Thoracic aorta (tissue), 2 donors: Measurements from ENCODE around the gene MPDZ. TPM values are rescaled to one million over a fixed set of nuclear protein-coding genes. Genes with fewer than 3 reads are reported as not detected.

Source experiments
- ATAC-seq: fragments of 150-250 bp; one replicate; pipeline ENCODE4 v1.8.0; 2017; ENCODE audit warnings: low read depth; ENCODE audit not compliant: insufficient number of reproducible peaks, low FRiP score
- DNase-seq: peaks from one replicate; pipeline ENCODE4 v3.0.0-alpha.2; 2020; ENCODE audit warnings: low spot score
- H3K27ac ChIP-seq, 2 donors: fragments of 200-600 bp; sonication (generic); 1 replicate in 1 of 2; 2 replicates in 1 of 2; pipeline ENCODE4 v1.5.1; 2016; ENCODE audit warnings: mild to moderate bottlenecking in 2 of 2, moderate library complexity in 2 of 2
- H3K27me3 ChIP-seq: fragments of 200-600 bp; sonication (generic); replicated peaks from 2 replicates; pipeline ENCODE4 v1.6.0; 2016; ENCODE audit warnings: mild to moderate bottlenecking; ENCODE audit not compliant: insufficient read depth
- H3K36me3 ChIP-seq: fragments of 200-600 bp; sonication (generic); one replicate; pipeline ENCODE4 v1.5.1; 2016
- H3K4me1 ChIP-seq, 2 donors: fragments of 200-600 bp; sonication (generic); 1 replicate in 1 of 2; 2 replicates in 1 of 2; pipeline versions ENCODE4 v1.5.1 to v1.6.0; 2016; ENCODE audit warnings: low read depth in 2 of 2, mild to moderate bottlenecking in 1 of 2; ENCODE audit not compliant: control insufficient read depth in 1 of 2
- H3K4me3 ChIP-seq: fragments of 200-600 bp; sonication (generic); 2 replicates; pipeline ENCODE4 v1.5.1; 2016; ENCODE audit warnings: mild to moderate bottlenecking
- H3K9me3 ChIP-seq: fragments of 200-600 bp; sonication (generic); 2 replicates; pipeline ENCODE4 v1.5.1; 2016
- total RNA-seq, 2 donors: library from RNA; depleted of rRNA; stranded (reverse); fragments of >200 nt; gene quantifications; one replicate each; pipeline versions ENCODE4 v1.1.0 to v1.2.3, GENCODE V29; 2016
- TF ChIP-seq, protein P1 (sequence below): fragments of 200-600 bp; sonication (generic); IDR thresholded peaks from one replicate; pipeline ENCODE4 v1.5.1; 2019; ENCODE audit warnings: antibody characterized with exemption

Gene MPDZ
- total RNA-seq, 2 donors from 2014 or later = 61.2 to 81.2 TPM

DNA sequence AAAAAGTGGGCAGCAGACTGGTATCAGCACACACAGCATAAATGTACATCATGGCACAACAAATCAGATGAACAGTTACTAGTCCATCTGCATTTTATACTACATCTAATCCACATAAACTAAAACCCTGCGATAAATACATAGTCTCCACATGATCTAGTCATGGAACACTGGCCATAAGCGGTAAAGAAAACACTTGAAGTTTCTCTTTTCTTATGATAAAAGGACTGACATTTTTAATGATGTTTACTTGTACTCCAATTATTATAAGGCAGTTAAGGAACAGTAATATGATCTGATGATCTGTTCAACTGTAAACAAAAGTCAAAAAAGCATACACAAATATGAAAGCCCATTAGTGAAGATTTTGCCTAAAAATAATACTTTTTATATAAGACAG is 112.5 kb downstream of the MPDZ start:
- peaks cover 9% of the 10 kb centered on the region for H3K36me3 ChIP-seq

DNA sequence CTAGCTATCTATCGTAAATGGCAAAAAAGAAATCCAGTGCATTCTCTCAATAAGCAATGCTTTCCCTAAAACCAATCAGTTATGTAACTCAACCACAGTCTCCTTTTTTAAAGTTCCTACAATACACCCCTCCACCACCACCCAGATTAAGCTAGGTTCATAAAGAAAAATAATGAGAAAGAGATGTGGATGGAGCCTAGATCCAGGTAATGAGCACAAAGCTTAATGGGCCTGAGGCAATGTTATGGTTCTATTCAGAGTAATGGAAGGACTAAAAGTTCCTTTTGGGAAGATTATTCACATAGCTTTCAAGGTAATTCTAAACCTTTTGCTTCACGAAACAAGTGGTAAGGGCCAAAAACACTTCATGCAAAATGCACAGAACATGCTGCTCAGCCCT is 113.5 kb downstream of the MPDZ start:
- Histone ChIP-seq H3K27me3 (no peaks in the 10 kb centered on the region), H3K27ac (no peak overlapping the region), H3K4me1 (no peaks in the 10 kb centered on the region), H3K9me3 (no peaks in the 10 kb centered on the region), H3K36me3 (peaks cover 9% of the 10 kb centered on the region), H3K4me3 (no peak overlapping the region)
- no peak for DNase-seq
- TF ChIP-seq, protein P1, sequence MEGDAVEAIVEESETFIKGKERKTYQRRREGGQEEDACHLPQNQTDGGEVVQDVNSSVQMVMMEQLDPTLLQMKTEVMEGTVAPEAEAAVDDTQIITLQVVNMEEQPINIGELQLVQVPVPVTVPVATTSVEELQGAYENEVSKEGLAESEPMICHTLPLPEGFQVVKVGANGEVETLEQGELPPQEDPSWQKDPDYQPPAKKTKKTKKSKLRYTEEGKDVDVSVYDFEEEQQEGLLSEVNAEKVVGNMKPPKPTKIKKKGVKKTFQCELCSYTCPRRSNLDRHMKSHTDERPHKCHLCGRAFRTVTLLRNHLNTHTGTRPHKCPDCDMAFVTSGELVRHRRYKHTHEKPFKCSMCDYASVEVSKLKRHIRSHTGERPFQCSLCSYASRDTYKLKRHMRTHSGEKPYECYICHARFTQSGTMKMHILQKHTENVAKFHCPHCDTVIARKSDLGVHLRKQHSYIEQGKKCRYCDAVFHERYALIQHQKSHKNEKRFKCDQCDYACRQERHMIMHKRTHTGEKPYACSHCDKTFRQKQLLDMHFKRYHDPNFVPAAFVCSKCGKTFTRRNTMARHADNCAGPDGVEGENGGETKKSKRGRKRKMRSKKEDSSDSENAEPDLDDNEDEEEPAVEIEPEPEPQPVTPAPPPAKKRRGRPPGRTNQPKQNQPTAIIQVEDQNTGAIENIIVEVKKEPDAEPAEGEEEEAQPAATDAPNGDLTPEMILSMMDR = no peak
- no peak for ATAC-seq

More for the DNA sequence above, 112.5 kb downstream of the MPDZ start:
- Histone ChIP-seq H3K4me3 (no peak overlapping the region), H3K27ac (no peak overlapping the region), H3K9me3 (no peaks in the 10 kb centered on the region), H3K4me1 (no peaks in the 10 kb centered on the region), H3K27me3 (no peaks in the 10 kb centered on the region)
- ATAC-seq (no peak), DNase-seq (no peak)
- TF ChIP-seq, protein P1 = no peak

DNA sequence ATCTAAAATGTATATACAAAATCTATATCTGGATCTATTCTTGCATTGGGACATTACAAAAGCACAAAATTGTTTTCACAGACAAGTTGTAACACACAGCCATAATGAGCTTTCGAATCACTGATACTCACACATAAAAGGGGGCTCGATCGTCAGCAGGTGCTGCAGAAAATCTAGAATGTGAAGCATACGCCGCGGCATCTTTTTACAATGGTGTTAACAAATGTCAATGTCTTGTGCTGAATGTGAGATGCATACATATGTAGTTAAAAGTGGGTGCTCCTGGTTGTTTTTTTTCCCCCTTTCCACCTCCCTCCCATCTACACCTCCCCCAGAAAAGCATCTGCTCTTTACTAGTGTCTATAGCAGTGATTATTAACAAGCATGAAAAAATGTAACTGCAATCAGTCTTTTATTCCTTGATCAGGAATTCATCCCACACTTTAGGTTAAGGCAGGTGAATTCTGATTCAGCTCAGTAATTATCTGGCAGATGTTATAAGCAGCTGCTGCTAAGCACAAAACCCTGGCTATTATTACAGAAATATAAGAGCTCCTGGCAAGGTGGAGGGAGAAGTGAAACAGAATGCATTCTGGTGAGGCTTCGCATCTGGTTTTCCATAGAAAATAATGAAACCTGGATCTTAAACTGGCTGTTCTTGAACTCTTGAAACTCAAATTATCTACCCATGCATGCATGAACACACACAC is 114.1 kb downstream of the MPDZ start:
- TF ChIP-seq, protein P1 = no peak
- H3K27me3 ChIP-seq = no peaks in the 10 kb centered on the region
- no peak for DNase-seq
- H3K4me1 ChIP-seq = no peaks in the 10 kb centered on the region
- no peak overlapping the region for H3K4me3 ChIP-seq
- no peak for ATAC-seq
- no peak overlapping the region for H3K27ac ChIP-seq
- no peaks in the 10 kb centered on the region for H3K9me3 ChIP-seq
- peaks cover 9% of the 10 kb centered on the region for H3K36me3 ChIP-seq

DNA sequence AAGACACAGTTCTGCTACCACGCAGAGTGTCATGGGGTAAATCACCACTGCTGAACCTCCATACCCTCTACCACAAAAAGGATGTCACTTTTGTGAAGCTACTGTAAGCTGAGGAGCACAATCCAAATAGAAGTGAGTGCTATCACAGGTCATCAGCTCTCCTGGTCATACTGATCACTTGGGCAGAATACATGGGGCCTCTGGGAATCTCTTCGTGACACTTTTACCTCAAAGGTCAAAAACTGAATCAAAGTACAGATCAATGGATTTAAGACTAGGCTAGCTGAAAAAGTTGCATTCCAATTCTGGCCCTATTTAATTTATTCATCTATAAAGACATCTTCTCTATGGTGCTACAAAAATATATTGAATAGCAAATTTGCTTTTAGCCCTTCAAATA is 115.5 kb downstream of the MPDZ start:
- Histone ChIP-seq H3K4me3 (no peak overlapping the region), H3K27me3 (no peaks in the 10 kb centered on the region), H3K27ac (no peak overlapping the region), H3K4me1 (no peaks in the 10 kb centered on the region), H3K36me3 (peaks cover 9% of the 10 kb centered on the region), H3K9me3 (no peaks in the 10 kb centered on the region)
- TF ChIP-seq, protein P1 = no peak
- DNase-seq (no peak), ATAC-seq (no peak)

DNA sequence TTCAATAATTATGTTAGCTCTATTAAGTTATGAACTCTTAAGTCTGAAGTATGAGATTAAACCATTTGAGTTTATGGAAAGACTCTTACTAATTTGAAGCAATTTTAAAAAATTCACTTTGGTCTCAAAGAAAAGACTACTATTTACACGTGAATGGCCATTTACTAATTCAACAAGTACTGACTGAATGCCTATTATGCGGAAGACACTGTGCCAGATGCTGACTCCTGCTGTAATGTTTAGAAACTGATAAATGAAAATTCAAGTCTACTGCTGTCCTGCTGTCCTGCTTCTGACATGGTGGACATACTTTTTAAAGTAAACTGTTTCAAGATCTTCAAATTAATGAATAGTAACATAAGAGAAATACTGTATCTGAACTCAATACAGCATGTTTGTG is 116.2 kb downstream of the MPDZ start:
- TF ChIP-seq, protein P1 = no peak

More for the DNA sequence above, 116.2 kb downstream of the MPDZ start:
- Histone ChIP-seq H3K36me3 (peaks cover 9% of the 10 kb centered on the region), H3K27ac (no peak overlapping the region), H3K27me3 (no peaks in the 10 kb centered on the region), H3K9me3 (no peaks in the 10 kb centered on the region), H3K4me3 (no peak overlapping the region), H3K4me1 (no peaks in the 10 kb centered on the region)
- ATAC-seq (no peak), DNase-seq (no peak)
